ENCODE measurements around the gene CHST8. TPM values are rescaled to one million over a fixed set of nuclear protein-coding genes. Genes with fewer than 3 reads are reported as not detected.

CHST8 gene
- total and polyA plus RNA-seq, 4 donors: 0.36 to 1.4 (median 0.96) TPM; not detected in 1

DNA sequence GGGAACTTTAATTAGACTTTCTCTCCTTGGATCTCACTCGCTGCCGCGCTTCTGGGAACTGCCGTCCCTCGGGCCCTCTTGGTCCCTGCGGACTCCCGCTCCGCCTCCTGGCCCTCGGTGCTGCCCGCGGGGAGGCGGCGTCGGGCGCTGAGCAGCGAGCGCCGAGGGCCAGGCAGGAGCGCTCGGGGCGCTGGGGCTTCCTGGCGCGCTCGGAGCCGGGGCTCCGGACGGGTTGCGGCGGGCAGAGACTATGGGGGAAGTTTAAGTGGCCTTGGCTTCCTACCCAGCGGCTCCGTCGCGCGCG, 704 bp downstream of the CHST8 start:
- intact Hi-C loops (cut with DNase I): no loop called here
- Histone ChIP-seq H3K9me3 (ENCODE audit: control insufficient read depth, low read length) (no peaks in the 10 kb centered on the region), H3K4me1 (ENCODE audit: control insufficient read depth in 1 of 2, insufficient read depth in 2 of 2, low read length in 2 of 2) (no peaks in the 10 kb centered on the region), H3K27ac (ENCODE audit: low read depth in 1 of 2, low read length in 2 of 2) (no peak overlapping the region), H3K36me3 (ENCODE audit: control insufficient read depth in 1 of 2, insufficient read depth in 2 of 2, low read length in 1 of 2) (no peaks in the 10 kb centered on the region), H3K4me3 (ENCODE audit: low read length in 2 of 2) (peak overlapping the region in 1 of 2 donors; percentile 22), H3K27me3 (ENCODE audit: control insufficient read depth in 1 of 2, insufficient read depth in 2 of 2, low read length in 1 of 2) (no peaks in the 10 kb centered on the region)
- ATAC-seq (ENCODE audit: low FRiP score) (no peak), DNase-seq (peak in 1 of 2 donors; percentile 60)
- 0 to 1% methylated on average over 35 of the region's 35 CpGs for WGBS, 2 donors

DNA sequence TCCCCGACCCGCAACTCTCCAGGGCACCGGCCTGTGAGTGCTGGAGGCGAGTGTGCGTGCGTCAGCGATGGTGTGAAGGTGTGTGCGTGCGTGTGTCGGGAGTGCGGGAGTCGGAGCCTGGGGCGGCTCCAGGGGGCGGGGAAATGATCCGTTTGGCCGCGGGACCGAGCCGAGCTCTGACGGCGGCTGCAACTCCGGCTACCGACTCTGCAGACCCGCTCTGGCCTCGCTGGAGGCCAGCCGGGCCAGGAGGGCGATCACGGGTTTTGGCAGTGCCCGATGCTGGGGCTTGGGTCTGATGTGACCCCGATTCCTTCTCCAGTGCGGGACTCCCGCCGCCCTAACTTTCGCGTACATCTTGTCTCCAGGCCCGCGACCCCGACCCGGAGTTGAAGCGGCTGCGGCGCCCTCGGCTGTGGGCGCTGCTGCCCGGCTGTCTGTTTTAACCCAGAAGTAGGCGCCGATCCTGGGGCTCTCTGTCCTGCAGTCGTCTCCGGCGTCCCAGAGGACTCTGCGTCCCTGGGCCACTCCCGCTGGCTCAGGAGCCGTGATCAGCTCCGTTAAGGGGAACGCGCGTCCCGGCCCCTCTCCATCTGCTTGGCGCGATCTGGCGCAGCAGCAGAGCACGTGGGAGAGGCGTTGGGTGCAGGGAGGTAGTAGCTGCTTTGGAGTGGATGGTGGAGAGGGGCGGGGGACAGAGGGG, 1.2 kb downstream of the CHST8 start:
- 1% methylated on average over 64 of the region's 64 CpGs for WGBS, 2 donors
- Histone ChIP-seq H3K27me3 (ENCODE audit: control insufficient read depth in 1 of 2, insufficient read depth in 2 of 2, low read length in 1 of 2) (no peaks in the 10 kb centered on the region), H3K27ac (ENCODE audit: low read depth in 1 of 2, low read length in 2 of 2) (no peak overlapping the region), H3K4me1 (ENCODE audit: control insufficient read depth in 1 of 2, insufficient read depth in 2 of 2, low read length in 2 of 2) (no peaks in the 10 kb centered on the region), H3K36me3 (ENCODE audit: control insufficient read depth in 1 of 2, insufficient read depth in 2 of 2, low read length in 1 of 2) (no peaks in the 10 kb centered on the region), H3K4me3 (ENCODE audit: low read length in 2 of 2) (no peak overlapping the region), H3K9me3 (ENCODE audit: control insufficient read depth, low read length) (no peaks in the 10 kb centered on the region)
- no peak for ATAC-seq (ENCODE audit: low FRiP score)
- intact Hi-C loops (cut with DNase I): no loop called here
- peak in 1 of 2 donors; percentile 71 for DNase-seq

DNA sequence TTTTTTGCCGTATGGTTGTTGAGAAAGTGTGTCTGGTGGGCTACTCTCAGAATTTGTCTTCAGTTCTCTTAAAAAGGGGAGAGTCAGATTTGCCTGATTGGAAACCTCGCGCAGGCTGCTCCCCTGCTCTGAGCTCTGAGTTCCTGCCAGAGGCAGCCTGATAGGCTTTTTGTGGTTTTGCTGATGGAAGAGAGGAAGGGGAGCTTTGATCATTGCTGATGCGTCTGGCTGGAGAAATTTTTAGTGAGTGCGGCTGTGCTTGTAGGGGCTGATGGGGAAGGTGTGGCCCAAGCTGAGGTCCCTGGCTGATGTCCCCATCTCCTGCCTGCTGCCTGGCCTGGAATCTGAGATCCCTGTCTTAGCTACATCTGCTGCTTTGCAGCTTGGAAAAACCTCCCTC, 2.8 kb downstream of the CHST8 start:
- WGBS, 2 donors: 33 to 43% methylated on average over 5 of the region's 5 CpGs
- DNase-seq: peak in 1 of 2 donors; percentile 46
- no peaks in the 10 kb centered on the region for H3K9me3 ChIP-seq (ENCODE audit: control insufficient read depth, low read length)
- no peaks in the 10 kb centered on the region for H3K27me3 ChIP-seq (ENCODE audit: control insufficient read depth in 1 of 2, insufficient read depth in 2 of 2, low read length in 1 of 2)
- no peak for ATAC-seq (ENCODE audit: low FRiP score)
- intact Hi-C loops (cut with DNase I): no loop called here
- no peaks in the 10 kb centered on the region for H3K36me3 ChIP-seq (ENCODE audit: control insufficient read depth in 1 of 2, insufficient read depth in 2 of 2, low read length in 1 of 2)
- H3K4me3 ChIP-seq (ENCODE audit: low read length in 2 of 2): no peak overlapping the region
- H3K27ac ChIP-seq (ENCODE audit: low read depth in 1 of 2, low read length in 2 of 2): no peak overlapping the region
- no peaks in the 10 kb centered on the region for H3K4me1 ChIP-seq (ENCODE audit: control insufficient read depth in 1 of 2, insufficient read depth in 2 of 2, low read length in 2 of 2)

DNA sequence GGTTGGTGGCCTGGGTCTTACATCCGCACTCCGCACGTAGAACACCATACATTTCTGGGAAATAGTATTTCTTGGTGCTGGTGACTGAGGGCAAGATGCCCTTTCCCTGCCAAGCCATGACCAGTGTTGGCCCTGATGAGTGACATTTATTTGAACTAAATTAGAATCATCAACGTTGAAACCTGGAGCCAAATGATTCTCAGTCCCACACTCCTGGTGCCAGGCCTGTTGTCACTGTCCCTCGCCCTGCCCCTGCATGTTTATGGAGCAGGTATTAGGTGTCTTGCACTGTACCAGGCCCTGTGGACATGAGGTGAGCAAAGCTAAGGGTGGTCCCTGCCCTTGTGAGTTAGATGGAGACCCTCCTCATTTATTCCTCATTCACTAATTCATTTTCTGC, 5.8 kb downstream of the CHST8 start:
- H3K9me3 ChIP-seq (ENCODE audit: control insufficient read depth, low read length): no peaks in the 10 kb centered on the region
- DNase-seq: peak in 1 of 2 donors; percentile 38
- H3K36me3 ChIP-seq (ENCODE audit: control insufficient read depth in 1 of 2, insufficient read depth in 2 of 2, low read length in 1 of 2): no peaks in the 10 kb centered on the region
- intact Hi-C loops (cut with DNase I): no loop called here
- WGBS, 2 donors: 76 to 79% methylated on average over 5 of the region's 5 CpGs
- no peaks in the 10 kb centered on the region for H3K4me1 ChIP-seq (ENCODE audit: control insufficient read depth in 1 of 2, insufficient read depth in 2 of 2, low read length in 2 of 2)
- H3K4me3 ChIP-seq (ENCODE audit: low read length in 2 of 2): no peak overlapping the region
- no peak for ATAC-seq (ENCODE audit: low FRiP score)
- no peaks in the 10 kb centered on the region for H3K27me3 ChIP-seq (ENCODE audit: control insufficient read depth in 1 of 2, insufficient read depth in 2 of 2, low read length in 1 of 2)
- no peak overlapping the region for H3K27ac ChIP-seq (ENCODE audit: low read depth in 1 of 2, low read length in 2 of 2)

DNA sequence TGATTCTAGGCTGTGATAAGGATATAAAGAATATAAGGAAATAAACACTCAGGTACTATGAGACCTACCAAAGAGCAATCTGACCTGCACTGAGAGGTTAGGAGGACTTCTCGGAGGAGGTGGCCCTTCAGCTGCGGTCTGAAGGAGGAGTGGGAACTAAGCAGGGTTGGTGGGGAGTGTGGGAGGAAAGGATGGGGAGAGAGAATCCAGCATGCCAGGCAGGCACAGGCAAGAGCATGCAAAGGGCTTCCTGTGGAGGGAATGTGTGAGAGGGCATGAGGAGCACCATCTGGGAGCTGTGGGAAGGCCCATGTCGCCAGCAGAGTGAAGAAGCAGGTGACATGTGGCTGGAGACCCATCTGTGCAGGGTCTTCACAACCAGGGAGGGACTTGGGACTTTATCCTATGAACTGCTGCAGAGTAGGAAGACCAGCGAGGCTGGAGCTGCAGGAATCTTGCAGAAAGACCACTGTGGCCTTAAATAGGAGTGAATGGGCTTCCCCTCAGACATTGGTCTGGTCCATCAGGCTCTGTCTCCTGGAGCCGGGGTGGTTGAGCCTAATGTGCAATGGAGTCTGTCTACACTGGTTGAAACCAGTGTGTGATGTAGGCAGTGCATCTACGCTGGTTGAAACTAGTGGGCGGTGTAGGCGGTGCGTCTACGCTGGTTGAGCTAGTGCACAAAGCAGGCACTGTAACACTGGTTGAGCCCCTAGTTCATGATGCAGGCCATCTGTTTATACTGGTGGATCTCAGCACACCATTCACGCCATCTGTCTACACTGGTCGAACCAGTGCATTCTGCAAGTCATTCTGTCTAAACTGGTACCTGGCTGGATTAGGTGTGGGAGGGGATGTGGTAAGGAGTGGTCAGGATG, 6.4 kb downstream of the CHST8 start:
- Histone ChIP-seq H3K27ac (ENCODE audit: low read depth in 1 of 2, low read length in 2 of 2) (no peak overlapping the region), H3K4me1 (ENCODE audit: control insufficient read depth in 1 of 2, insufficient read depth in 2 of 2, low read length in 2 of 2) (no peaks in the 10 kb centered on the region), H3K36me3 (ENCODE audit: control insufficient read depth in 1 of 2, insufficient read depth in 2 of 2, low read length in 1 of 2) (no peaks in the 10 kb centered on the region), H3K27me3 (ENCODE audit: control insufficient read depth in 1 of 2, insufficient read depth in 2 of 2, low read length in 1 of 2) (no peaks in the 10 kb centered on the region), H3K9me3 (ENCODE audit: control insufficient read depth, low read length) (no peaks in the 10 kb centered on the region), H3K4me3 (ENCODE audit: low read length in 2 of 2) (no peak overlapping the region)
- DNase-seq (peak in 1 of 2 donors; percentile 36), ATAC-seq (ENCODE audit: low FRiP score) (no peak)
- intact Hi-C loops (cut with DNase I): no loop called here
- 80% methylated on average over 12 of the region's 12 CpGs for WGBS, 2 donors

DNA sequence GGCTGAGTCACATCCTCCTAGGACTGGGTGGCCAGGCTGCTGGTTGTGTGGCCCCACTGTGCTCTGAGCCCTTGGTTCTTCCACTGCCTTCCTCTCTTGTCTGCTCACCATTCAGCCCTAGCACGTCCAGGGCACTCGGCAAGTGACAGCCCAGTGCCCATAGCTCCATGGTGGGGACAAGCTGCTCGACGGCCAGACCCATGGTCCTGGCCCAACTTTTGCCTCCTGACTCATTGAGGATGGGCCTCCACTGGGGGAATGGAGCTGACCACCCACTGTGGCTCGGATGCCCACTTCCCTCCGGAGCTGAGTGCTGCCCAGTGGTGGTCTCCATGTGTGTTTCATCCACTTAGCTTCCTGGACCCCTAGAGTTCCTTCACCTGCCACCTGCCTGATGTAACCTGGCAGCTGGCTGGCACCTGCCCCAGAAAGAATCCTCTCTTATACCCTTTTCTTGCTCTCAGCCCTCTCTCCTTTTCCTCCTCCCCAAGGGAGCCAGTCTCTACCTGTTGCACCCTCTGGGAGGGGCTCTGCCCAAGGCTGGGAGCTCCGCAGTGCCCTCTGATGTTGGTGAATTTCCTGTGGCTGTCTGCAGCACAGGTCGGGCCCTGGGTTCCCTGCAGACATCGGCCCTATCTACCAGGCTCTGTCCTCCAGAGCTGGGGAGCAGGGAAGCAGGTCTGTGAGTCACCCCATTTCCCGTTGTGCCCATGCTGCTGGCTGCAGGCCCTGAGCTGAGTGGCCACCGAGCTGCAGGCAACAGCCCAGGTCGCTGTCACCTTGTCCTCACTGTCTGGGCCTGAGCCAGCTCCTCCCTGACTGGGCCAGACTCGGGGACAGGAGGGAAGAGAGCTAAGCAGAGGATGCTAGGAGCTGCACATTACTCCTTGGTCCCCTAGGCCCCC, 7.4 kb downstream of the CHST8 start:
- WGBS, 2 donors: 59 to 67% methylated on average over 13 of the region's 13 CpGs
- H3K4me1 ChIP-seq (ENCODE audit: control insufficient read depth in 1 of 2, insufficient read depth in 2 of 2, low read length in 2 of 2): no peaks in the 10 kb centered on the region
- no peak overlapping the region for H3K27ac ChIP-seq (ENCODE audit: low read depth in 1 of 2, low read length in 2 of 2)
- ATAC-seq (ENCODE audit: low FRiP score): no peak
- no peaks in the 10 kb centered on the region for H3K9me3 ChIP-seq (ENCODE audit: control insufficient read depth, low read length)
- intact Hi-C loops (cut with DNase I): no loop called here
- H3K27me3 ChIP-seq (ENCODE audit: control insufficient read depth in 1 of 2, insufficient read depth in 2 of 2, low read length in 1 of 2): no peaks in the 10 kb centered on the region
- DNase-seq: no peak
- no peaks in the 10 kb centered on the region for H3K36me3 ChIP-seq (ENCODE audit: control insufficient read depth in 1 of 2, insufficient read depth in 2 of 2, low read length in 1 of 2)
- no peak overlapping the region for H3K4me3 ChIP-seq (ENCODE audit: low read length in 2 of 2)

DNA sequence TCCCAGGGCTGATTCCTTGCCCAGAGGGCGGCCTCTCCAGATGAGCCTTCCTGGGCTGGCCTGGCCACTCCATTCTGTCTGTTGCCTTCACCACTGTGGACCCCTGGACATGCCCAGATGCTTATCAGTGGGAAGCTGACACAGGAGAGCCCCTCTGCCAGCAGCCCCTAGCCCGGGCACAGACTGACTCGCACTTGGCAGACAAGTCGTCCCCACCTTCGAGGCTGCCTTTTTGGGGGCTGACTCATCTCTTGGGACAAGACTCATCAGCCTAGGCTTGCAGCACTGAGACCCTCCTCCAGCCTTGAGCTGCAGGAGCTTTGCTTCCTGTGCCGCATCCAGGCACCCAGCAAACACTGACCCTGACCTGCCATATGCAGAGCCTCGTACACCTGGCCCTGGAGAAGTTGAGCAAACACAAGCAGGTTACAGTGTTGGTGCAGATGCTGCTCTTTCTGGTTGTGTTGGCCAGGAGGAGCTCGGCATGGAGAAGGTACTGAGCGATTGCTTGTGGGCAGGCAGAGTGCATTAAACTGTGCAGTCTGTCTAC, 8.1 kb downstream of the CHST8 start:
- no peaks in the 10 kb centered on the region for H3K27me3 ChIP-seq (ENCODE audit: control insufficient read depth in 1 of 2, insufficient read depth in 2 of 2, low read length in 1 of 2)
- WGBS, 2 donors: 74 to 78% methylated on average over 9 of the region's 9 CpGs
- intact Hi-C loops (cut with DNase I): no loop called here
- DNase-seq (peak in 1 of 2 donors; percentile 46), ATAC-seq (ENCODE audit: low FRiP score) (no peak)
- H3K27ac ChIP-seq (ENCODE audit: low read depth in 1 of 2, low read length in 2 of 2): no peak overlapping the region
- H3K4me1 ChIP-seq (ENCODE audit: control insufficient read depth in 1 of 2, insufficient read depth in 2 of 2, low read length in 2 of 2): no peaks in the 10 kb centered on the region
- H3K4me3 ChIP-seq (ENCODE audit: low read length in 2 of 2): no peak overlapping the region
- no peaks in the 10 kb centered on the region for H3K36me3 ChIP-seq (ENCODE audit: control insufficient read depth in 1 of 2, insufficient read depth in 2 of 2, low read length in 1 of 2)
- H3K9me3 ChIP-seq (ENCODE audit: control insufficient read depth, low read length): no peaks in the 10 kb centered on the region

DNA sequence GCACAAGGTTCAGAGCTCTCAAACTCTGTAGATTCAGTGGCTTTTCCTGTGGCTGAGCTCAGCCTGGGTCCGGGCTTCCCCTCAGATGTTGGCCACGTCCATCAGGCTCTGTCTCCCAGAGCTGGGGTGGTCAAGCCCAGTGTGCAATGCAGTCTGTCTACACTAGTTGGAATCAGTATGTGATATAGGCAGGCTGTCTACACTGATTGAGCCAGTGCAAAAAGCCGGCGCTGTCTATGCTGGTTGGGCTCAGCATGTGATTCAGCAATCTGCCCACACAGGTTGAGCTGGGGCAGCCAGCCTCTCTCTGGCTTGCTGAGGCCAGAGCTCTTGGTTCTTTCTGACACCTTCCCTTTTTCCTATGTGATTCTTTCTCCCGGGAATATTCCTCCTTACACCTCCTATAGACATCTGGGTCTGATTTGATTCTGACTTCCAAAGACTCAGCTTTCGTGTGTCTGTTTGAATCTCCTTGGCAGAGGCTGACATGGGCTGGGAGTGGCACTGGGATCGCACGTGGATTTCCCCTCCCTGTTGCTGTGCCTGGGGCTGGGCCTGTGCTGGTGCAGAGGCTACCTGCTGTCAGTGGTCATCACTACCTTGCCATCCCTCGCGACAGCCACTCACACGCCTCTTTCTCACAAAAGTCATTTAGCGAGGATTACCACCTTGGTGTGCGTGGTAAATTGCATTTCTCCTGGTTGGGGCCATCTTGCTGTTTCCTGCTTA, 9.3 kb downstream of the CHST8 start:
- Histone ChIP-seq H3K4me1 (ENCODE audit: control insufficient read depth in 1 of 2, insufficient read depth in 2 of 2, low read length in 2 of 2) (no peaks in the 10 kb centered on the region), H3K36me3 (ENCODE audit: control insufficient read depth in 1 of 2, insufficient read depth in 2 of 2, low read length in 1 of 2) (no peaks in the 10 kb centered on the region), H3K9me3 (ENCODE audit: control insufficient read depth, low read length) (no peaks in the 10 kb centered on the region), H3K4me3 (ENCODE audit: low read length in 2 of 2) (no peak overlapping the region), H3K27ac (ENCODE audit: low read depth in 1 of 2, low read length in 2 of 2) (no peak overlapping the region), H3K27me3 (ENCODE audit: control insufficient read depth in 1 of 2, insufficient read depth in 2 of 2, low read length in 1 of 2) (no peaks in the 10 kb centered on the region)
- intact Hi-C loops (cut with DNase I): no loop called here
- 56 to 58% methylated on average over 13 of the region's 13 CpGs for WGBS, 2 donors
- peak in 1 of 2 donors; percentile 40 for DNase-seq
- no peak for ATAC-seq (ENCODE audit: low FRiP score)
